OCI-LY3 (cell line): ENCODE measurements around the gene HOXA4.

ENCODE experiments used
- EZH2phosphoT487 ChIP-seq: fragments of 200-600 bp; shearing (Covaris generic); IDR thresholded peaks from 2 replicates; pipeline ENCODE4 v1.6.1; 2018; ENCODE audit warnings: antibody characterized with exemption, mixed run types, low read depth
- TF ChIP-seq, protein P1 (sequence below): fragments of 200-600, 300-600 bp; sonication (generic); IDR thresholded peaks from 2 replicates; pipeline ENCODE4 v1.5.1; 2014; ENCODE audit warnings: antibody characterized with exemption, low read length, low read depth

GRCh38 chr7:27119412-27119911 is 11.1 kb downstream of the HOXA4 start:
- TF ChIP-seq, protein P1, sequence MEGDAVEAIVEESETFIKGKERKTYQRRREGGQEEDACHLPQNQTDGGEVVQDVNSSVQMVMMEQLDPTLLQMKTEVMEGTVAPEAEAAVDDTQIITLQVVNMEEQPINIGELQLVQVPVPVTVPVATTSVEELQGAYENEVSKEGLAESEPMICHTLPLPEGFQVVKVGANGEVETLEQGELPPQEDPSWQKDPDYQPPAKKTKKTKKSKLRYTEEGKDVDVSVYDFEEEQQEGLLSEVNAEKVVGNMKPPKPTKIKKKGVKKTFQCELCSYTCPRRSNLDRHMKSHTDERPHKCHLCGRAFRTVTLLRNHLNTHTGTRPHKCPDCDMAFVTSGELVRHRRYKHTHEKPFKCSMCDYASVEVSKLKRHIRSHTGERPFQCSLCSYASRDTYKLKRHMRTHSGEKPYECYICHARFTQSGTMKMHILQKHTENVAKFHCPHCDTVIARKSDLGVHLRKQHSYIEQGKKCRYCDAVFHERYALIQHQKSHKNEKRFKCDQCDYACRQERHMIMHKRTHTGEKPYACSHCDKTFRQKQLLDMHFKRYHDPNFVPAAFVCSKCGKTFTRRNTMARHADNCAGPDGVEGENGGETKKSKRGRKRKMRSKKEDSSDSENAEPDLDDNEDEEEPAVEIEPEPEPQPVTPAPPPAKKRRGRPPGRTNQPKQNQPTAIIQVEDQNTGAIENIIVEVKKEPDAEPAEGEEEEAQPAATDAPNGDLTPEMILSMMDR: no peak
- no peak for TF ChIP-seq EZH2phosphoT487
